ENCODE data around the gene DCXR. TPM values are rescaled to one million over a fixed set of nuclear protein-coding genes. Genes with fewer than 3 reads are reported as not detected.

DCXR gene
- total and polyA plus RNA-seq, 12 donors = 155 to 387 (median 195) TPM

GRCh38 chr17:82047914-82048570, 10.5 kb upstream of the DCXR start:
- Histone ChIP-seq H3K4me3 (no peak overlapping the region), H3K4me1 (peaks cover 10 to 29% (median 22%) of the 10 kb centered on the region in 9 donors), H3K27me3 (no peaks in the 10 kb centered on the region), H3K27ac (no peak overlapping the region), H3K9me3 (no peaks in the 10 kb centered on the region), H3K36me3 (peaks cover 0 to 36% (median 13%) of the 10 kb centered on the region in 9 donors)
- ATAC-seq = no peak
- DNase-seq = no peak
- TF ChIP-seq, protein P1, sequence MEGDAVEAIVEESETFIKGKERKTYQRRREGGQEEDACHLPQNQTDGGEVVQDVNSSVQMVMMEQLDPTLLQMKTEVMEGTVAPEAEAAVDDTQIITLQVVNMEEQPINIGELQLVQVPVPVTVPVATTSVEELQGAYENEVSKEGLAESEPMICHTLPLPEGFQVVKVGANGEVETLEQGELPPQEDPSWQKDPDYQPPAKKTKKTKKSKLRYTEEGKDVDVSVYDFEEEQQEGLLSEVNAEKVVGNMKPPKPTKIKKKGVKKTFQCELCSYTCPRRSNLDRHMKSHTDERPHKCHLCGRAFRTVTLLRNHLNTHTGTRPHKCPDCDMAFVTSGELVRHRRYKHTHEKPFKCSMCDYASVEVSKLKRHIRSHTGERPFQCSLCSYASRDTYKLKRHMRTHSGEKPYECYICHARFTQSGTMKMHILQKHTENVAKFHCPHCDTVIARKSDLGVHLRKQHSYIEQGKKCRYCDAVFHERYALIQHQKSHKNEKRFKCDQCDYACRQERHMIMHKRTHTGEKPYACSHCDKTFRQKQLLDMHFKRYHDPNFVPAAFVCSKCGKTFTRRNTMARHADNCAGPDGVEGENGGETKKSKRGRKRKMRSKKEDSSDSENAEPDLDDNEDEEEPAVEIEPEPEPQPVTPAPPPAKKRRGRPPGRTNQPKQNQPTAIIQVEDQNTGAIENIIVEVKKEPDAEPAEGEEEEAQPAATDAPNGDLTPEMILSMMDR (IDR thresholded peaks at IDR 0.05) = no peak
- intact Hi-C loops (cut with DNase I) = loop anchor here in 1 of 10 donors (10.0 kb wide), 1 partner anchor 57 kb away; no protein-coding TSS in a partner anchor
- 92 to 93% methylated on average over 25 of the region's 25 CpGs for WGBS, 2 donors

DNA sequence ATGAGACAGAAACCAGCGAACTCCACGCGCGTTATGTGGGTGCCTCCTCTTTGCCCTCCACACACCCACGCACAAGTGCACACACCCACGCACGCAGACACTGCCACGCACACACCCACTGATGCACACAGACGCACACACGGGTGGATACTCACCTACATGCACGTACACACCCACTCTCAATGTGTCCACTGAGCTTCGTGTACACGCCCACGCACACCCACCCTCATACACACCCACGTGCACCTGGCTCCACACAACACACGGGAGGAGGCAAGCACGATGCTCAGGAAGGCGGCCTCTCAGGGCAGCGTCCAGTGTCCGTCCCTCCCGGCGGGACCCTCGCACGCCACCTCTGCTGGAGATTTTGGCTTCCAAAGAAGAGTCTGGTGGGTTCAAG, 9.9 kb upstream of the DCXR start:
- Histone ChIP-seq H3K27ac (no peak overlapping the region), H3K4me3 (no peak overlapping the region), H3K36me3 (peaks cover 0 to 36% (median 13%) of the 10 kb centered on the region in 9 donors), H3K4me1 (peaks cover 5 to 23% (median 15%) of the 10 kb centered on the region in 9 donors), H3K9me3 (no peaks in the 10 kb centered on the region), H3K27me3 (no peaks in the 10 kb centered on the region)
- DNase-seq (peak in 1 of 2 donors; percentile 6), ATAC-seq (no peak)
- 89 to 95% methylated on average over 24 of the region's 24 CpGs for WGBS, 2 donors
- intact Hi-C loops (cut with DNase I) = loop anchor here in 1 of 10 donors (10.0 kb wide), 1 partner anchor 57 kb away; no protein-coding TSS in a partner anchor
- TF ChIP-seq, protein P1 (IDR thresholded peaks at IDR 0.05) = no peak

GRCh38 chr17:82046903-82047302, 9.4 kb upstream of the DCXR start:
- TF ChIP-seq, protein P1 (IDR thresholded peaks at IDR 0.05) = no peak
- 92 to 93% methylated on average over 21 of the region's 21 CpGs for WGBS, 2 donors
- intact Hi-C loops (cut with DNase I) = loop anchor here in 1 of 10 donors (10.0 kb wide), 1 partner anchor 58 kb away; no protein-coding TSS in a partner anchor
- H3K4me1 ChIP-seq = peaks cover 4 to 20% (median 13%) of the 10 kb centered on the region in 9 donors
- peaks cover 0 to 36% (median 13%) of the 10 kb centered on the region in 9 donors for H3K36me3 ChIP-seq
- no peaks in the 10 kb centered on the region for H3K9me3 ChIP-seq
- H3K27ac ChIP-seq = no peak overlapping the region
- no peak overlapping the region for H3K4me3 ChIP-seq
- H3K27me3 ChIP-seq = no peaks in the 10 kb centered on the region
- DNase-seq (peak in 1 of 2 donors; percentile 7), ATAC-seq (no peak)

GRCh38 chr17:82045936-82046484, 8.5 kb upstream of the DCXR start:
- H3K9me3 ChIP-seq = no peaks in the 10 kb centered on the region
- TF ChIP-seq, protein P1 (IDR thresholded peaks at IDR 0.05) = no peak
- intact Hi-C loops (cut with DNase I) = loop anchor here in 1 of 10 donors (10.0 kb wide), 1 partner anchor 59 kb away; no protein-coding TSS in a partner anchor
- no peak for DNase-seq
- peaks cover 0 to 36% (median 13%) of the 10 kb centered on the region in 9 donors for H3K36me3 ChIP-seq
- peaks cover 4 to 18% (median 12%) of the 10 kb centered on the region in 9 donors for H3K4me1 ChIP-seq
- H3K27me3 ChIP-seq = no peaks in the 10 kb centered on the region
- WGBS, 2 donors = 83% methylated on average over 14 of the region's 14 CpGs
- H3K4me3 ChIP-seq = no peak overlapping the region
- ATAC-seq = no peak
- H3K27ac ChIP-seq = no peak overlapping the region
